Cardiac muscle cell (in vitro differentiated cells and primary cell): ENCODE results near the gene OSTN. TPM values are rescaled to one million over a fixed set of nuclear protein-coding genes. Genes with fewer than 3 reads are reported as not detected.

Experiments
- DNase-seq, 2 donors: peaks; one replicate each; pipeline versions ENCODE4 v3.0.0 to v3.0.0-alpha.2; 2010 to 2017; ENCODE audit warnings: low read depth in 1 of 2, low spot score in 1 of 2
- H3K27ac ChIP-seq: fragments of 200-600 bp; sonication (generic); 2 replicates; pipeline ENCODE4 v1.5.1; 2016
- H3K27me3 ChIP-seq: fragments of 200-600 bp; sonication (generic); 2 replicates; pipeline ENCODE4 v1.6.0; 2016; ENCODE audit warnings: control low read depth
- H3K36me3 ChIP-seq: fragments of 200-600 bp; sonication (generic); 2 replicates; pipeline ENCODE4 v1.5.1; 2016; ENCODE audit warnings: control low read depth
- H3K4me1 ChIP-seq: fragments of 200-600 bp; sonication (generic); 2 replicates; pipeline ENCODE4 v1.8.1; 2017; ENCODE audit warnings: low read depth, mild to moderate bottlenecking, mixed run types
- H3K4me3 ChIP-seq: fragments of 200-600 bp; sonication (generic); 2 replicates; pipeline ENCODE4 v1.5.1; 2016; ENCODE audit warnings: mild to moderate bottlenecking
- H3K9me3 ChIP-seq: fragments of 200-600 bp; sonication (generic); 2 replicates; pipeline ENCODE4 v1.5.1; 2017; ENCODE audit warnings: low read depth, mild to moderate bottlenecking, control low read depth
- CTCF ChIP-seq: IDR thresholded peaks from 2 replicates; pipeline ENCODE4 v1.5.1; 2012; ENCODE audit warnings: low read depth, mild to moderate bottlenecking, low read length
- polyA plus RNA-seq: library from polyadenylated mRNA; unstranded; fragments of >200 nt; fragmentation: Nextera tagmentation; extraction: Ambion mirVana; gene quantifications from 2 replicates; pipeline ENCODE4 v1.2.1, GENCODE V29; 2016
- total RNA-seq: library from RNA; depleted of rRNA; stranded (reverse); fragments of >200 nt; gene quantifications from 2 replicates; pipeline ENCODE4 v1.2.3, GENCODE V29; 2016

OSTN gene
- total and polyA plus RNA-seq, 2 experiments from 2014 or later: 0.06 TPM; not detected in 1

GRCh38 chr3:191296041-191296541, 97.0 kb downstream of the OSTN start:
- no peak for DNase-seq
- Histone ChIP-seq H3K36me3 (no peaks in the 10 kb centered on the region), H3K9me3 (no peaks in the 10 kb centered on the region), H3K4me1 (no peaks in the 10 kb centered on the region), H3K27ac (no peak overlapping the region), H3K4me3 (no peak overlapping the region), H3K27me3 (no peaks in the 10 kb centered on the region)
- TF ChIP-seq CTCF: no peak

- TF ChIP-seq CTCF: no peak
- Histone ChIP-seq H3K9me3 (no peaks in the 10 kb centered on the region), H3K36me3 (no peaks in the 10 kb centered on the region), H3K4me3 (no peak overlapping the region), H3K27ac (no peak overlapping the region), H3K27me3 (no peaks in the 10 kb centered on the region), H3K4me1 (no peaks in the 10 kb centered on the region)
- no peak for DNase-seq
These were observed 99.8 kb downstream of the OSTN start for GRCh38 chr3:191298846-191299245.

GRCh38 chr3:191300422-191300821, 101.4 kb downstream of the OSTN start:
- Histone ChIP-seq H3K36me3 (no peaks in the 10 kb centered on the region), H3K27ac (no peak overlapping the region), H3K4me3 (no peak overlapping the region), H3K9me3 (no peaks in the 10 kb centered on the region), H3K27me3 (no peaks in the 10 kb centered on the region), H3K4me1 (no peaks in the 10 kb centered on the region)
- no peak for TF ChIP-seq CTCF
- DNase-seq: no peak

GRCh38 chr3:191301017-191301416, 102.0 kb downstream of the OSTN start:
- no peaks in the 10 kb centered on the region for H3K27me3 ChIP-seq
- no peak overlapping the region for H3K4me3 ChIP-seq
- no peaks in the 10 kb centered on the region for H3K4me1 ChIP-seq
- no peaks in the 10 kb centered on the region for H3K9me3 ChIP-seq
- H3K27ac ChIP-seq: no peak overlapping the region
- H3K36me3 ChIP-seq: no peaks in the 10 kb centered on the region
- DNase-seq: no peak
- no peak for TF ChIP-seq CTCF

- no peak for DNase-seq
- H3K27me3 ChIP-seq: no peaks in the 10 kb centered on the region
- no peak overlapping the region for H3K4me3 ChIP-seq
- no peaks in the 10 kb centered on the region for H3K36me3 ChIP-seq
- no peak overlapping the region for H3K27ac ChIP-seq
- H3K4me1 ChIP-seq: no peaks in the 10 kb centered on the region
- H3K9me3 ChIP-seq: no peaks in the 10 kb centered on the region
- no peak for TF ChIP-seq CTCF
These were observed 102.9 kb downstream of the OSTN start for GRCh38 chr3:191301782-191302411.

- Histone ChIP-seq H3K27ac (no peak overlapping the region), H3K4me1 (no peaks in the 10 kb centered on the region), H3K4me3 (no peak overlapping the region), H3K9me3 (no peaks in the 10 kb centered on the region), H3K27me3 (no peaks in the 10 kb centered on the region), H3K36me3 (no peaks in the 10 kb centered on the region)
- TF ChIP-seq CTCF: no peak
- no peak for DNase-seq
These were observed 103.4 kb downstream of the OSTN start for GRCh38 chr3:191302451-191302850.
